SK-MEL-5 (cell line): ENCODE data around the gene CAPNS1. TPM values are rescaled to one million over a fixed set of nuclear protein-coding genes. Genes with fewer than 3 reads are reported as not detected.
"Not testable (repeated sequence)": the region's sequence is repeated elsewhere in the genome, so short reads cannot be mapped to it uniquely, and the experiment has no call there.

Experiments used
- DNase-seq: peaks from one replicate; pipeline ENCODE4 v3.0.0-alpha.2; 2016; ENCODE audit warnings: low read depth, low spot score
- in situ Hi-C: cut with HindIII; loops from 2 replicates; pipeline ENCODE4 v1.10.0; 2016; ENCODE audit warnings: low sequenced_read_pairs, high pct_unique_total_duplicates, low pct_unique_long_range_greater_than_20kb
- total RNA-seq: library from RNA; depleted of rRNA; stranded (reverse); fragments of >200 nt; shearing (Covaris generic); gene quantifications from 2 replicates; pipeline ENCODE4 v1.2.3, GENCODE V29; 2014; rRNA removed

The CAPNS1 gene
- total RNA-seq, 1 experiment from 2014 or later, result 214 TPM

DNA sequence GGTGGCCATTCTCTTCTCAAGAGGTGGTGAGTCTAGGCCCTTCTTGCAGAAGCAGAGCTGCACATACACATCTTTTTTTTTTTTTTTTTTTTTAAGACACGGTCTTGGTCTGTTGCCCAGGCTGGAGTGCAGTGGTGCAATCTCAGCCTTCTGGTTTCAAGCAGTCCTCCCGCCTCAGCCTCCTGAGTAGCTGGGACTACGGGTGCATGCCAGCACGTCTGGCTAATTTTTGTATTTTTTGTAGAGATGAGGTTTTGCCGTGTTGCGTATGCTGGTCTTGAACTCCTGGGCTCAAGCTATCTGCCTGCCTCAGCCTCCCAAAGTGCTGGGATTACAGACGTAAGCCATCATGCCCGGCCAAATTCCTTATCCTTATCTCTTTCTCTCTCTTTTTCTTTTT, 34.0 kb downstream of the CAPNS1 start:
- in situ Hi-C loops, result not testable (repeated sequence)

GRCh38 chr19:36179077-36179476, 39.2 kb downstream of the CAPNS1 start:
- in situ Hi-C loops, DNase-seq: not testable (repeated sequence)

More for the DNA sequence above, 34.0 kb downstream of the CAPNS1 start:
- DNase-seq, result not testable (repeated sequence)

- in situ Hi-C loops, result no loop called here
- DNase-seq, result no peak
These were observed 42.9 kb downstream of the CAPNS1 start for GRCh38 chr19:36182612-36183244.

- in situ Hi-C loops, result no loop called here
- no peak for DNase-seq
These were observed 43.4 kb downstream of the CAPNS1 start for GRCh38 chr19:36183245-36183628.

- DNase-seq, in situ Hi-C loops: not testable (repeated sequence)
These were observed 46.9 kb downstream of the CAPNS1 start for GRCh38 chr19:36186722-36187121.

DNA sequence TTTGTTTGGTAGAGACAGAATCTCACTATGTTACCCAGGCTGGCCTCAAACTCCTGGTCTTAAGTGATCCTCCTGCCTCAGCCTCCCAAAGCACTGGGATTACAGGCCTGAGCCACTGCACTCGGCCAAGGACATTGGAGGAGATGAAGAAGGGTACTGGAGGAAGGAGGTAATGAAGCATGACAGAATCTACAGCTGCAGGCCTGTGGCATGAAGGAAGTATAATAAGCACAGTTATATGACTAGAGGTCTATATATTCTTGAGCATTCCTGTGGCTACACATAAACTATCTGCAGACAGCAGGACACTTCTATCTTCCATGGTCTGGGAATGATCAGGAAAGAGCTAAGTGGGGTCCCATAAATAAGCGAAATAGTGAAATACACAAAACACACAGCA, 56.4 kb downstream of the CAPNS1 start:
- no peak for DNase-seq
- in situ Hi-C loops, result no loop called here

DNA sequence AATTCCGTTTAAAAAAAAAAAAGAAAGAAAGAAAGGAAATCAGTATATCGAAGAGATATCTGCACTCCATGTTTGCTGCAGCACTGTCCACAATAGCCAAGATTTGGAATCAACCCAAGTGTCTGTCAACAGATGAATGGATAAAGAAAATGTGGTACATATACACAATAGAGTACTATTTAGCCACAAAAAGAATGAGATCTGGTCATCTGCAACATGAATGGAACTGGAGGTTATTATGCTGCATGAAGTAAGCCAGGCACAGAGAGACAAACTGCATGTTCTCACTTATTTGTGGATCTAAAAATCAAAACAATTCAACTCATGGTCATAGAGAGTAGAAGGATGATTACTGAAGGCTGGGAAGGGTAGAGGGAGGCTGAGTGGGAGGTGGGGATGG, 58.3 kb downstream of the CAPNS1 start:
- in situ Hi-C loops, result no loop called here
- peak; percentile 43 for DNase-seq

Other genes starting within 250 kb of the CAPNS1 start
- 1.1 and 1.9 TPM in 2 replicates for gene NFKBID, start 239.5 kb upstream of the CAPNS1 start, total RNA-seq
- not detected in 2 replicates for gene HCST, start 237.5 kb upstream of the CAPNS1 start, total RNA-seq
- gene TYROBP, start 231.8 kb upstream of the CAPNS1 start, total RNA-seq, result not detected in 2 replicates
- gene LRFN3, start 203.7 kb upstream of the CAPNS1 start, total RNA-seq, result 1.8 and 3.3 TPM in 2 replicates
- gene SDHAF1, start 144.9 kb upstream of the CAPNS1 start, total RNA-seq, result 13.3 and 14.1 TPM in 2 replicates
- not detected in 2 replicates for gene SYNE4, start 131.3 kb upstream of the CAPNS1 start, total RNA-seq
- 11.9 and 14.9 TPM in 2 replicates for gene ALKBH6, start 125.9 kb upstream of the CAPNS1 start, total RNA-seq
- gene CLIP3, start 107.2 kb upstream of the CAPNS1 start, total RNA-seq, result 0.34 and 0.43 TPM in 2 replicates
- gene THAP8, start 85.8 kb upstream of the CAPNS1 start, total RNA-seq, result 1.5 and 1.6 TPM in 2 replicates
- 2.7 and 4.1 TPM in 2 replicates for gene WDR62, start 85.2 kb upstream of the CAPNS1 start, total RNA-seq
- not detected in 2 replicates for gene OVOL3, start 28.9 kb upstream of the CAPNS1 start, total RNA-seq
- gene POLR2I, start 25.2 kb upstream of the CAPNS1 start, total RNA-seq, result 62.8 and 70.4 TPM in 2 replicates
- gene TBCB, start 24.6 kb upstream of the CAPNS1 start, total RNA-seq, result 181 and 190 TPM in 2 replicates
- not detected in 2 replicates for gene COX7A1, start 12.4 kb downstream of the CAPNS1 start, total RNA-seq
- gene ZNF565, start 74.6 kb downstream of the CAPNS1 start, total RNA-seq, result 1.7 and 2.6 TPM in 2 replicates
- 88.8 and 97.2 TPM in 2 replicates for gene ZNF146, start 75.0 kb downstream of the CAPNS1 start, total RNA-seq
- gene ZFP14, start 239.1 kb downstream of the CAPNS1 start, total RNA-seq, result 3.0 and 3.5 TPM in 2 replicates